DND-41 (cell line): ENCODE data around the gene MICAL1.

Experiments
- CTCF ChIP-seq: IDR thresholded peaks from 2 replicates; pipeline ENCODE4 v1.5.1; 2012; ENCODE audit warnings: borderline replicate concordance, low read length, moderate library complexity, mild to moderate bottlenecking; ENCODE audit not compliant: poor library complexity, severe bottlenecking; ENCODE audit errors: extremely low read depth
- EZH2 ChIP-seq: IDR thresholded peaks from 3 replicates; pipeline ENCODE4 v1.6.1; 2012; ENCODE audit warnings: borderline replicate concordance, low read depth, mild to moderate bottlenecking, moderate library complexity, low read length, inconsistent platforms; ENCODE audit not compliant: severe bottlenecking

- TF ChIP-seq CTCF (peak; percentile 11), EZH2 (no peak)
These were observed 7.6 kb downstream of the MICAL1 start for GRCh38 chr6:109447878-109448555.
